Retinal pigment epithelial cell (primary cell): ENCODE results near the gene TBC1D8.
A peak's percentile ranks its signal among the peaks of the same experiment; 100 is the strongest.

ENCODE experiments used
- DNase-seq: peaks from one replicate; pipeline ENCODE4 v3.0.0-alpha.2; 2010; ENCODE audit warnings: low read depth
- H3K4me3 ChIP-seq: 2 replicates; pipeline ENCODE4 v1.5.1; 2011; ENCODE audit warnings: mild to moderate bottlenecking, low read length, control low read depth, moderate library complexity
- TF ChIP-seq, protein P1 (sequence below): conservative IDR thresholded peaks from 2 replicates; pipeline ENCODE4 v1.5.1; 2011; ENCODE audit warnings: low read depth, low read length, control low read depth, inconsistent platforms

TBC1D8 gene

DNA sequence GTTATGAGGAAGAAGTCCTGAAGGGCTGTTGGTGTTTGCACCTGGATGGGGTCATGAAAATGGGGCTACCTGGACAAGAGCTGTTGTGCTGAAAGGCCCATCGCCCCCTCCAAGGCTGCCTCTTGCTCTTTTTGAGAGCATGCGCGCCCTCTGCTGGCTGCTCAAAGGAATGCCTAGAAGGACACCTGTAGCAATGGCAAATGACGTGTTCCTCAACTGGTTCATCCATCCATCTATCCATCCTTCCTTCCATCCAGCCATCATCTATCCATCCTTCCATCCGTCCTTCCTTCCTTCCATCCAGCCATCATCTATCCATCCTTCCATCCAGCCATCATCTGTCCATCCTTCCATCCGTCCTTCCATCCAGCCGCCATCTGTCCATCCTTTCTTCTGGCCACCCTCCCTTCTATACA is 166.3 kb downstream of the TBC1D8 start:
- TF ChIP-seq, protein P1, sequence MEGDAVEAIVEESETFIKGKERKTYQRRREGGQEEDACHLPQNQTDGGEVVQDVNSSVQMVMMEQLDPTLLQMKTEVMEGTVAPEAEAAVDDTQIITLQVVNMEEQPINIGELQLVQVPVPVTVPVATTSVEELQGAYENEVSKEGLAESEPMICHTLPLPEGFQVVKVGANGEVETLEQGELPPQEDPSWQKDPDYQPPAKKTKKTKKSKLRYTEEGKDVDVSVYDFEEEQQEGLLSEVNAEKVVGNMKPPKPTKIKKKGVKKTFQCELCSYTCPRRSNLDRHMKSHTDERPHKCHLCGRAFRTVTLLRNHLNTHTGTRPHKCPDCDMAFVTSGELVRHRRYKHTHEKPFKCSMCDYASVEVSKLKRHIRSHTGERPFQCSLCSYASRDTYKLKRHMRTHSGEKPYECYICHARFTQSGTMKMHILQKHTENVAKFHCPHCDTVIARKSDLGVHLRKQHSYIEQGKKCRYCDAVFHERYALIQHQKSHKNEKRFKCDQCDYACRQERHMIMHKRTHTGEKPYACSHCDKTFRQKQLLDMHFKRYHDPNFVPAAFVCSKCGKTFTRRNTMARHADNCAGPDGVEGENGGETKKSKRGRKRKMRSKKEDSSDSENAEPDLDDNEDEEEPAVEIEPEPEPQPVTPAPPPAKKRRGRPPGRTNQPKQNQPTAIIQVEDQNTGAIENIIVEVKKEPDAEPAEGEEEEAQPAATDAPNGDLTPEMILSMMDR, result peak; percentile 90
- no peak overlapping the region for H3K4me3 ChIP-seq
- peak; percentile 17 for DNase-seq

DNA sequence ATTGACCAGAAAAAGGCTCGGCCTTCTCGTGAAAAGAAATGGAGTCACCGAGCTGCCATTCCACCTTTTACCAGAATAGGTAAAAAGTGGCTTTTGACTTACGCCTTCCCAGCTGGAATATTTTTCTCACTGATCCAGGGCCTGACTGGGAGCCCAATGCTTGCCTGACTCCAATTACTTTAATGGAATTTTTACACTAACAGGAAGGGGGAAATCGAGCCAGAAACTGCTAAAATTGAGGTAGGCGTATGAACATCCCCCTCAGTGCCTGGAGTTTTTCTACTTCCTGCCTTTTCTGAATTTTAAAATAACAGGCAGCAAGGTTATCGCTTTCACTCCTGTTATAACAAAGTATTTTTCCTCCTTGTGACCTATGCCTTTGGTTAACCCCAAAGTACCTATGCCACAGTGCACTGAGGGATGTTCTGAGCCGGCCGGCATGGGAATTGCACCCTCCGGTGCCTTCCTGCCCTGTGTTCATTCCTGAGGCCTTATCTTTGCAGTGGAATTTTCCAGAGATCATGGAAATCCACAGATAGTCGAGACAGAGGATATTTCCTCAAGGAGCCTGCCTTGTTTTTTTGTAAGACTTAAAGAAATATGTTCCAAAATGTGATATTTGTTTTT is 167.4 kb downstream of the TBC1D8 start:
- TF ChIP-seq, protein P1, result no peak
- H3K4me3 ChIP-seq, result no peak overlapping the region
- no peak for DNase-seq

DNA sequence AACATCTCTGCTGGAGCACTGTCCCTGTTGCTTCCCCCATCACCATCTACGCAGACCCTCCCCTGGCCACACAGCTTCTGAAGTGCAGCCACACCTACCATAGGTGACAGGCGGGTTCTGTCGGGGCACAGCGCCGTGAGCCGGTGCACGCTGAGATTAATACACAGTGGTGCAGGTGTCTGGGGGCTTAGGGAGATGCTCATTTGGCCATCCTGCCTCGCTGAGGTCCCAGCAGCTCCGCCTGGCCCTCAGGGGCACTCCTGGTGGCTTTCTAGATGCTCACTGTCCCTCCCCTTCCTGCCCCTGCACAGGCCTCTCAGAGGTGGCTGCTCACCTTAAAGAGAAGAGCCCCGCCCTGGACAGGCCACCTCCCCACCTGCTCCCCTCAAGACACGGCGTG is 168.0 kb downstream of the TBC1D8 start:
- TF ChIP-seq, protein P1, result no peak
- H3K4me3 ChIP-seq, result no peak overlapping the region
- no peak for DNase-seq

DNA sequence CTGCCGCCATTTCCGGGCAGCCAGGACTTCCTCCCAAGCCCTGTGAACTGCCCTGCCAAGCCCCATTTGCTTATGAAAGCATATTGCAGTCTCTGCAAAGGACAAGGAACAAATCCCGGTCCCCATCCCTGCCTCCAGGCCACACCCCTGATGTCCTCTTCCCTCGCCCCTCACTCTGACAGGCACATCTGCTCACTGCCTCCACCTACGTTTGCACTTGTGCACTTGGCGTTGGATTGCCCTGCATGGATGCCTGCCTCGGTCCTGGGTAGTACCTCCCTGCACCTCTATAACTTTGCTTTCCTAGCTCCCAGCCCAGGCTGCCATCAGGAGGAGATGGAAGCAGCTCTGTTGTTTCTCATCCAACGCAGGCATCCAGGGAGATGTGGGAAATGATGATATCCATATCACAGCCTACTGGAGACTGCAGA is 168.7 kb downstream of the TBC1D8 start:
- H3K4me3 ChIP-seq, result no peak overlapping the region
- no peak for DNase-seq
- TF ChIP-seq, protein P1, result no peak

DNA sequence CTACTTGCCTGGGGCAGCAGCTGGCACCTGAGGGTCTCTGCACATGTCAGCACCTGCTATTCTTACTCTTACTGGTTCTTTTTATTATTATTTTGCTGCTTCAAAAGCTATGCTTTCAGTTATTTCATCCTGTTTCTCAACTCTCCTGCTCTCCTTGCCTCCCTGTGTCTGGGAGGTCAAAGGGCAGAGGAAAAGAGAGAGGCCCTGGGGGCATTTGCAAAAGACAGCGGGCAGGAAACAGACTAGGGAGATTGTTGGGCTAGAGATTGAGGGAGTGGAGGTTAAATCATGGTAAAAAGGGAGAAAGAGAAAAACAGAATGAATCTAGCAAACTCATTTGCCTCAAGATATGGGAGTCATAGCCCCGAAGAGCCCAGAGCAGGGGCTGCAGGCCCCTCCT is 170.2 kb downstream of the TBC1D8 start:
- H3K4me3 ChIP-seq, result no peak overlapping the region
- no peak for DNase-seq
- TF ChIP-seq, protein P1, result no peak

DNA sequence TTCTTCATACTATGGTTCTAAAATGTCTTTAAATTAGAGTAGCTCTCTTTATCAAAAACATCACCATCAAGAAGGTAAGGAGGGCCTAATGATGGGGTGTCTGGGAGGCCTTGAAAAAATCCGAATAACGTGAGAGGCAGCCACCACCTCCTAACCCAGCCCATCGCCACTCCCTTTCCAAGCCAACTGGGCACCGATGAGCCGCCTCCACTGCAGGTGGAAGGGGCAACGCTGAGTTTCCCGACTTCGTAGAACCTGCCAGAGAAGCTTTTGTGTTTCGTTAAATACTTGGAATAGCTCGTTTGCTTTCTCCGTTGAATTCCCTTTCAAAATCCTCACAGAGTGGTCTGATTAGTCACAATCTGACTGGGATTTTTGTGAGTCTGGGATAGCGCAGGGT is 171.1 kb downstream of the TBC1D8 start:
- TF ChIP-seq, protein P1, result no peak
- no peak overlapping the region for H3K4me3 ChIP-seq
- no peak for DNase-seq

DNA sequence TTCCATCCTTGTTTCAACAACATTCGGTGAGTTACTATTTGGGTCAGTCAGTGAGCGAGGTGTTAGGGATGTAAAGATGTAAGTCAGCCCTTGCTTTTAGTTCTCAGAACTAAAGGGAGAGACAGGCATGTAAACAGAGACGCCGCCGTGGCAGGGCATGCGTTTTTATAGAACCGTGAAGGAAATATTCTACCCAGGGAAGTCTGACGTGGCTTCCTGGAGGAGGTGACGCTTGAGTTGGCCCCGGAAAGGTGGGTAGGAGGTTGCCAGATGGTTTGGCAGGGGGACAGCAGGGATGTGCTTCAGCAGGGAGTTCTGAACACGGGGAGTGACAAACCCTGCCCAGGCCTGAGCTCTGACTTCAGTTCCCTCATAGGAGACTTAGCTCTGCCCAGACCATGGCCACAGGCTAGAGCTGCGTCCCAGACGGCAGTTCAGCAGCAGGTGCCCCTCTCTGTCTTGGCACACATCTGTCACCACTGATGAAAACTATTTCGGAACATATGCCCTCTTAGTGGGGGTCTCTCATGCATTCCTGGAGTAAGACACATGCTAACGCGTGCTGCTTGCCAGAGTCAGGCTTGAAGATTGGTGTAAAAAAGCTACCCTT is 172.5 kb downstream of the TBC1D8 start:
- no peak overlapping the region for H3K4me3 ChIP-seq
- TF ChIP-seq, protein P1, result no peak
- no peak for DNase-seq
